Stimulated activated CD4-positive, alpha-beta T cell treated with anti-CD3 and anti-CD28 coated beads, Interleukin-4, amount 100 ng/mL, for 4 hours (primary cell): ENCODE measurements around the gene CFAP52.
A peak's percentile ranks its signal among the peaks of the same experiment; 100 is the strongest.
"Not testable (repeated sequence)": the region's sequence is repeated elsewhere in the genome, so short reads cannot be mapped to it uniquely, and the experiment has no call there.

ENCODE experiments used
- DNase-seq, 2 experiments: peaks; one replicate each; pipeline ENCODE4 v3.0.0-alpha.2; 2020

The CFAP52 gene

GRCh38 chr17:9571201-9571600 lies 5.2 kb upstream of the CFAP52 start:
- DNase-seq = no peak

GRCh38 chr17:9575381-9576101 lies 901 bp upstream of the CFAP52 start, which contains the start of gene STX8:
TSS of gene STX8 (minus strand) at chr17:9575820. CDS start at chr17:9575808, 12 bp downstream.
- peak; percentile 69 to 83 for DNase-seq

DNA sequence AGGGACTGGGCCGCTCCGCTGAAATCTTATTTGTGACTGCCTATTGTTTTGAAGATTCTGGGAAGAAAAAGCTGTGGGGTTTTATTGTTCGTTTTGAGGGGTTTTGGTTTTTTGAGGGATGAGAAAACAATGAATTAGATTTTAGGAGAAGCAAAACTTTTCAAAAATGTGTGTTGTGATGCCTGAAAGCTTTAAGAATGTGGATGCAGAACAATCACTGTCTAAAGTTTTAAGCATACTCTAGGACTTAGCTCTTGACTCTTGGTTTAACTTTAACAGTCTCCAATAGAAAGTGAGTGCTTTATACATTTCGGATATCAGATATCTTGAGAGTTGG lies 899 bp downstream of the CFAP52 start:
- no peak for DNase-seq

DNA sequence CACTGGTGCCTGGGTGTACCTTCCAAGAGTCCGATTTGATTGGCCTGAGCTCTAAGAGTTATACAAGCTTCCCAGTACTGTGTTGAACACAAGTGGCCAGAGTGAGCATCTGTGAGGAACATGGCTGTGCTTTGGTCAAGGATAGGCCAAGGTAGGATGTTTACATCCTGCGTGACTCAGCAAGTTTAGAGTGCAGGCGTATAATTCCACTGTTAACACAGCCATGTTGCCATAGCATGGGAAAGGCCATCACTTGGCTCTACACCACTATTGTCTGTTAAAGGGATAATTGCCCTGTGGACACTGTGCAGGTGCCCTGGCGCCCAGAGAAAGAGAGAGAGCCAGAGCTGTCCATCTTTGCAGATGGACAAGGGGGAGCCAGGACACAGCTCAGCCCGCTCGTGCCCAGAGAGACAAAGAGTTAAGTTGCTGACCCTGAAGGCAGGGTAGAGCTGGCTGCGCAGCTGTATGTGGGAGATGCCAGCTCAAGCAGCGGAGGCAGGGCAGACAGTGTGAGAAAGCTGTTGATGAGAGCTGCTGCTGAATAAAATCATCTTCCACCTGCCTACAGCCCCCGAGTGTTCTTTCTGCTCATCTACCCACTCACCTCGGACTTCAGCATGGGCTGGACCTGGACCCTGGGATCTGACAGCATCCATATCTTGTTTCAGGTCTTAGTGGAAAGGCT lies 11.7 kb downstream of the CFAP52 start:
- no peak for DNase-seq

GRCh38 chr17:9594065-9594464 lies 17.6 kb downstream of the CFAP52 start:
- DNase-seq = no peak

DNA sequence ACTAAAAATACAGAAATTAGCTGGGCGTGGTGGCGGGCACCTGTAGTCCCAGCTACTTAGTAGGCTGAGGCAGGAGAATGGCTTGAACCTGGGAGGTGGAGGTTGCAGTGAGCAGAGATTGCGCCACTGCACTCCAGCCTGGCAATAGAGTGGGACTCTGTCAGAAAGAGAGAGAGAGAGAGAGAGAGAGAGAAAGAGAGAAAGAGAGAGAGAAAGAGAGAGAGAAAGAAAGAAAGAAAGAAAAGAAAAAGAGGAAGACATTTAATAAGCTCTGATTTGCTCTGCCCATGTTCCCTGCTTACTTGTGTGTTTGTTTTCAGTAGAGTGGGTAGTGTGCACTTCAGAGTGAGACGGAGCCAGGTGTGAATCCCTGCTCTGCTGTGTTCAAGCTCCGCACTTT lies 21.2 kb downstream of the CFAP52 start:
- not testable (repeated sequence) for DNase-seq

DNA sequence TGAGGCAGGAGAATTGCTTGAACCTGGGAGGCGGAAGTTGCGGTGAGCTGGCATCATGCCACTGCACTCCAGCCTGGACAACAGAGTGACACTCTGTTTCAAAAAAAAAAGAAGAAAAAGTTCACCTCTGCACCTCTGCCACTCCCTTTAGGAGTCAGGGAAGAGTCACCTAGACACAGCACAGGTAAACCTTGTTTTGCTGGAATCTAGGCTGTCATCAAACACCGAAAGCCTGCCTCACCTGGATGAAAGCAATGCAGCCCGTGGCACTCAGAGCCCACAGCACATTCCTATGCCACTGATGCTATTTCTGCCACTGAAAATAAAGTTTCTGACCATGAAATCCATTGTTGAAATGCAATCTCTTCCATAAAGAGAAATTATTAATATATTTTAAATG lies 22.2 kb downstream of the CFAP52 start:
- DNase-seq = no peak

- not testable (repeated sequence) for DNase-seq
Measured at GRCh38 chr17:9604583-9604982, 28.1 kb downstream of the CFAP52 start.

DNA sequence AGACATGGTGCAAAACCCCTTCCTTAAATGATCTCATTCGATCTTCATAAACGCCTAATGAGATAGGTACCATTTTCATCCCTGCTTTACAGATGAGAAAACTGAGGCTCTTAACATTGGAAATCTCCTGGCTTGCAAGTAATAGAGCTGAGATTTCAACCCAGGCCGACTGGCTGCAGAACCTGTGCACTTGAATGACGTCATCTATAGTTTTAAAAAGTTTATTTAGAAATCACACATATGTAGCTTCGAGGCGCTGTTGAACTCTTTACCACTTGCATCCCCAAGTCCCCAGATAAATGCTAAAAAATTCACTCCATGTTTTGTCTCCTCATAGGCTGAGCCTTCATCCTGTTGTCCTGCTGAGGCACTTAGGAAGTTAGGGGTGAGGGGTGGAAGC lies 30.0 kb downstream of the CFAP52 start:
- no peak for DNase-seq

DNA sequence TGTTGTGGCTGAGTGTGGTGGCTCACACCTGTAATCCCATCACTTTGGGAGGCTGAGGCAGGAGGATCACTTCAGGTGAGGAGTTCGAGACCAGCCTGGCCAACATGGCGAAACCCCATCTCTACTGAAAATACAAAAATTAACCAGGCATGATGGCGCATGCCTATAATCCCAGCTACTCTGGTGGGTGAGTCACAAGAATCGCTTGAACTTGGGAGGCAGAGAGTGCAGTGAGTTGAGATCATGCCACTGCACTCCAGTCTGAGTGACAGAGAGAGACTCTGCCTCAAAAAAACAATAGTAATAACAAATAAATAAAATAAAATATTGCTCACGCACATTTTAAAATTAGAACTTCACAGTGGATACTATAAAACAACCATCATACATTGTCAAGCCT lies 30.6 kb downstream of the CFAP52 start:
- not testable (repeated sequence) for DNase-seq

DNA sequence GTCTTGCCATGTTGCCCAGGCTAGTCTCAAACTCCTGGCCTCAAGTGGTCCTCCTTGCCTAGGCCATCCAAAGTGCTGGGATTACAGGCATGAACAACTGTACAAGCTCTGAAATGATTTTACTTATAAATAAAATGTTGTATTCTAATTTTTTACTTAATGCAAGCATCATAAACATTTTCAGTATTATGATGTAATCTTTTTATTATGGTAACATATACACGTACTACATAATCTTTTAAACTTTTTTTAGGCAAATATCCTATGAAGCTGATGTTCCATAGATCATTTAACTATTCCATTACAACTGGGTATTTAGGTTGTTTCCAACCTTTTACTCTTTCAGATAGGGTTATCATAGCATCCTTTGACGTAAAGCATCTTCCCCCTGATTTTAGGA lies 35.1 kb downstream of the CFAP52 start:
- DNase-seq = no peak

- no peak for DNase-seq
Measured at GRCh38 chr17:9612006-9612405, 35.6 kb downstream of the CFAP52 start.

DNA sequence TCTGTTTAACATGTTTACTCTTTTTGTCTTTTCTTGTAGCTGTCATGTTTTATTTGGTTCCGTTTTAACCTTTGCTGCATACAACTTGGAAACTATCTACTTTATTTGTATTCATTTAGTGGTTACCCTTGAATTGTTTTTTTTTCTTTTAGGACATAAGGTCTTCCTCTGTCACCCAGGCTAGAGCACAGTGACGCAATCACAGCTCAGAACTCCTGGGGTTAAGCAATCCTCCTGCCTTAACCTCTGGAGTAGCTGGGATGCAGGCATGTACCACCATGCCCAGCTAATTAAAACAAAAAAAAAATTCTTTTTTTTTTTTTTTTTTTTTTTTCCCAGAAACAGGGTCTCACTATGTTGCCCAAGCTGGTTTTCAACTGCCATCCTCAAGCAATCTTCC lies 39.0 kb downstream of the CFAP52 start:
- no peak for DNase-seq

- no peak for DNase-seq
Measured at GRCh38 chr17:9622961-9623360, 46.5 kb downstream of the CFAP52 start.

GRCh38 chr17:9628509-9628908 lies 52.1 kb downstream of the CFAP52 start:
- no peak for DNase-seq

- no peak for DNase-seq
Measured at GRCh38 chr17:9632741-9633140, 56.3 kb downstream of the CFAP52 start.

DNA sequence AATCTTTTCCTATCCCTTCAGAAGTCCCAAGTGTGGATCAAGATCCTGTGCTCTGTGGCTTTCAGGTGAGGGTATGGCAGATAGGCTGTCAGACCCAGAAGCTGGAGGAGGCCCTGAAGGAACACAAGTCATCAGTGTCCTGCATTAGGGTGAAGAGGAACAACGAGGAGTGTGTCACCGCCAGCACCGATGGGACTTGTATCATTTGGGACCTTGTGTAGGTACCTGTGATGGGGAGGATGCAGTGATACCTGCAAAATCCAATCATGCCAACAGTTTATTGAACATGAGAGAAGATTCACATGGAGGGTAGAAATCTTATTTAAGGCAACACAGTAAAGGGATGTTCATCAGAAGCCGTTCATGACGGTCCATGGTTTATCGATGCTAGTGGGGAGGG lies 58.9 kb downstream of the CFAP52 start:
- DNase-seq = no peak

- no peak for DNase-seq
Measured at GRCh38 chr17:9636501-9636900, 60.1 kb downstream of the CFAP52 start.

DNA sequence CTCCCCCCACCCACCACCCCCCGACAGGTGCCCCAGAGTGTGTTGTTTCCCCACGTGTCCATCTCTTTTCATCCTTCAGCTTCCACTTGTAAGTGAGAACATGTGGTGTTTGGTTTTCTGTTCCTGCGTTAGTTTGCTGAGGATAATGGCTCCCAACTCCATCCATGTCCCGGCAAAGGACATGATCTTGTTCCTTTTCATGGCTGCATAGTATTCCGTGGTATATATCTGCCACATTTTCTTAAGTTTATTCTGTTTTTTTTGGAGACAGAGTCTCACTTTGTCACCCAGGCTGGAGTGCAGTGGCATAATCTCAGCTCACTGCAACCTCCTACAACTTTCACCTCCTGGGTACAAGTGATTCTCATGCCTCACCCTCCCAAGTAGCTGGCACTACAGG lies 63.9 kb downstream of the CFAP52 start:
- not testable (repeated sequence) for DNase-seq

GRCh38 chr17:9643611-9644010 lies 67.2 kb downstream of the CFAP52 start:
- no peak for DNase-seq

GRCh38 chr17:9644910-9645751 lies 68.7 kb downstream of the CFAP52 start, which contains the start of gene USP43:
TSS of gene USP43 (plus strand) at chr17:9645517. CDS start at chr17:9645633, 116 bp downstream.
- DNase-seq = peak; percentile 5 to 9

DNA sequence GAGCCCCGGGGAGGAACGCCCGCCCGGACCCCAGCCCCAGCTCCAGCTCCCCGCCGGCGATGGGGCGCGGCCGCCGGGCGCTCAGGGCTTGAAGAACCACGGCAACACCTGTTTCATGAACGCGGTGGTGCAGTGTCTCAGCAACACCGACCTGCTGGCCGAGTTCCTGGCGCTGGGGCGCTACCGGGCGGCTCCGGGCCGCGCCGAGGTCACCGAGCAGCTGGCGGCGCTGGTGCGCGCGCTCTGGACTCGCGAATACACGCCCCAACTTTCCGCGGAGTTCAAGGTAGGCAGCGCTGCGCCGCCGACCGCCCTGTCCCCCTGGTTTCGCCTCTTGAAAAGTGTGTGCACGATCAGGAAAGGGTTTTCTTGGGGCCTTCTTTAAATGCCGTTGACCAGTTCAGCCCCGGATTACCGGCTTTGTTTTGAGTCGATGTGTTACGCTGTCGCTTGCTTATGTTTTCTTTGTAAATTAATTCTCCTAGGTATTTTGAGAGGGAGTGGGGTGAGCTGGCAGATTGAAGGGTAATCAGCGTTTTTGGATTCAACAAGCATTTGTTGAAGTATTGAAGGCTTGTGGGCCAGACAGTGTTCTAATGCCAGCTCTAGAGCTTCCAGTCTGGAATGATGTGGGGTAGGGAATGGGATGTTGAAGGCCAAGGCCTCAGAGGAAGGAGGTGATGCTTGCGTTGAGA lies 69.6 kb downstream of the CFAP52 start:
- peak in 1 of 2 experiments; percentile 12 for DNase-seq

GRCh38 chr17:9646546-9646885 lies 70.1 kb downstream of the CFAP52 start:
- no peak for DNase-seq
